H9 (cell line): Measurements from ENCODE around the gene PDE4B. TPM values are rescaled to one million over a fixed set of nuclear protein-coding genes. Genes with fewer than 3 reads are reported as not detected.

Source experiments
- DNase-seq: peaks from one replicate; pipeline ENCODE4 v3.0.0-alpha.2; 2017
- H2AFZ ChIP-seq: one replicate; pipeline ENCODE4 v1.6.1; 2013; ENCODE audit warnings: mild to moderate bottlenecking, low read length, control low read depth, moderate library complexity
- H2AK5ac ChIP-seq: 2 replicates; pipeline ENCODE4 v1.6.1; 2013; ENCODE audit warnings: low read length, control low read depth, mixed read lengths; ENCODE audit not compliant: insufficient read length
- H2BK120ac ChIP-seq: one replicate; pipeline ENCODE4 v1.6.1; 2013; ENCODE audit warnings: low read depth, mild to moderate bottlenecking, low read length, control low read depth, inconsistent platforms; ENCODE audit not compliant: poor library complexity, severe bottlenecking
- H2BK12ac ChIP-seq: 2 replicates; pipeline ENCODE4 v1.6.1; 2013; ENCODE audit warnings: low read length, control low read depth, mixed read lengths, low read depth; ENCODE audit not compliant: insufficient read length
- H2BK15ac ChIP-seq: 2 replicates; pipeline ENCODE4 v1.6.1; 2013; ENCODE audit warnings: low read depth, low read length, control low read depth
- H2BK20ac ChIP-seq: one replicate; pipeline ENCODE4 v1.6.1; 2013; ENCODE audit warnings: low read depth, mild to moderate bottlenecking, low read length, control low read depth, inconsistent platforms; ENCODE audit not compliant: poor library complexity, severe bottlenecking
- H2BK5ac ChIP-seq: 2 replicates; pipeline ENCODE4 v1.6.1; 2013; ENCODE audit warnings: low read length, control low read depth, mixed read lengths; ENCODE audit not compliant: insufficient read length
- H3K14ac ChIP-seq: 2 replicates; pipeline ENCODE4 v1.6.1; 2013; ENCODE audit warnings: low read length, control low read depth; ENCODE audit not compliant: insufficient read depth
- H3K18ac ChIP-seq: 2 replicates; pipeline ENCODE4 v1.6.1; 2013; ENCODE audit warnings: low read depth, mild to moderate bottlenecking, mixed read lengths, low read length, control low read depth; ENCODE audit not compliant: insufficient read length
- H3K23ac ChIP-seq: 2 replicates; pipeline ENCODE4 v1.6.1; 2013; ENCODE audit warnings: low read length, control low read depth, mixed read lengths, low read depth; ENCODE audit not compliant: insufficient read length
- H3K23me2 ChIP-seq: 2 replicates; pipeline ENCODE4 v1.6.1; 2013; ENCODE audit warnings: low read depth, mild to moderate bottlenecking, mixed read lengths, low read length, control low read depth; ENCODE audit not compliant: insufficient read length, poor library complexity, severe bottlenecking
- H3K27ac ChIP-seq: 2 replicates; pipeline ENCODE4 v1.5.1; 2013; ENCODE audit warnings: low read length, control low read depth, mixed read lengths, low read depth; ENCODE audit not compliant: insufficient read length
- H3K27me3 ChIP-seq: 2 replicates; pipeline ENCODE4 v1.6.1; 2013; ENCODE audit warnings: low read length, control low read depth, inconsistent platforms; ENCODE audit not compliant: insufficient read depth
- H3K4ac ChIP-seq: 2 replicates; pipeline ENCODE4 v1.6.1; 2013; ENCODE audit warnings: low read depth, mild to moderate bottlenecking, control low read depth, inconsistent platforms, low read length, moderate library complexity
- H3K4me1 ChIP-seq: 2 replicates; pipeline ENCODE4 v1.6.1; 2013; ENCODE audit warnings: low read length, control low read depth, inconsistent platforms; ENCODE audit not compliant: insufficient read depth
- H3K4me2 ChIP-seq: 2 replicates; pipeline ENCODE4 v1.6.1; 2013; ENCODE audit warnings: low read length, control low read depth, mixed read lengths; ENCODE audit not compliant: insufficient read length, insufficient read depth
- H3K56ac ChIP-seq: 2 replicates; pipeline ENCODE4 v1.6.1; 2013; ENCODE audit warnings: low read depth, mild to moderate bottlenecking, mixed read lengths, low read length, control low read depth; ENCODE audit not compliant: insufficient read length
- H3K79me1 ChIP-seq: 2 replicates; pipeline ENCODE4 v1.6.1; 2013; ENCODE audit warnings: low read depth, mild to moderate bottlenecking, moderate library complexity, low read length, control low read depth, inconsistent platforms; ENCODE audit not compliant: insufficient read depth, poor library complexity, severe bottlenecking
- H3K79me2 ChIP-seq: 2 replicates; pipeline ENCODE4 v1.6.1; 2013; ENCODE audit warnings: low read length, control low read depth, inconsistent platforms; ENCODE audit not compliant: insufficient read depth
- H3K9ac ChIP-seq: 2 replicates; pipeline ENCODE4 v1.6.1; 2013; ENCODE audit warnings: low read length, control low read depth, mixed read lengths; ENCODE audit not compliant: insufficient read length; ENCODE audit errors: extremely low read depth
- H3K9me3 ChIP-seq: one replicate; pipeline ENCODE4 v1.6.1; 2013; ENCODE audit warnings: low read depth, low read length, inconsistent platforms; ENCODE audit not compliant: control insufficient read depth
- H3T11ph ChIP-seq: one replicate; pipeline ENCODE4 v1.6.1; 2013; ENCODE audit warnings: mild to moderate bottlenecking, low read length, control low read depth, inconsistent platforms
- H4K20me1 ChIP-seq: one replicate; pipeline ENCODE4 v1.6.1; 2013; ENCODE audit not compliant: control insufficient read depth, insufficient read length, insufficient read depth
- H4K5ac ChIP-seq: 2 replicates; pipeline ENCODE4 v1.6.1; 2013; ENCODE audit warnings: low read depth, mild to moderate bottlenecking, mixed read lengths, low read length, control low read depth; ENCODE audit not compliant: insufficient read length
- H4K8ac ChIP-seq: replicated peaks from 2 replicates; pipeline ENCODE4 v1.6.1; 2013; ENCODE audit warnings: low read length, control low read depth, mixed read lengths, low read depth; ENCODE audit not compliant: insufficient read length
- H4K91ac ChIP-seq: 2 replicates; pipeline ENCODE4 v1.6.1; 2013; ENCODE audit warnings: low read depth, mild to moderate bottlenecking, moderate library complexity, mixed read lengths, low read length, control low read depth; ENCODE audit not compliant: insufficient read length
- H3K27ac Mint-ChIP-seq, 3 experiments: 2 replicates in 2 of 3; 3 replicates in 1 of 3; pipeline ENCODE4 v1.8.0; 2020 to 2021; ENCODE audit warnings: mixed read lengths in 3 of 3, mild to moderate bottlenecking in 1 of 3, moderate library complexity in 1 of 3
- H3K27me3 Mint-ChIP-seq: 2 replicates; pipeline ENCODE4 v1.8.0; 2021; ENCODE audit warnings: low read depth, mild to moderate bottlenecking, moderate library complexity, mixed read lengths
- H3K36me3 Mint-ChIP-seq, 3 experiments: 2 replicates in 2 of 3; 3 replicates in 1 of 3; pipeline ENCODE4 v1.8.0; 2020 to 2021; ENCODE audit warnings: low read depth in 3 of 3, mixed read lengths in 3 of 3; ENCODE audit not compliant: insufficient read depth in 1 of 3
- H3K4me1 Mint-ChIP-seq, 2 experiments: 2 replicates each; pipeline ENCODE4 v1.8.0; 2020; ENCODE audit warnings: mixed read lengths in 2 of 2
- H3K4me3 Mint-ChIP-seq, 2 experiments: 2 replicates in 1 of 2; 3 replicates in 1 of 2; pipeline ENCODE4 v1.8.0; 2020 to 2021; ENCODE audit warnings: mild to moderate bottlenecking in 2 of 2, mixed read lengths in 2 of 2, moderate library complexity in 1 of 2
- H3K9me3 Mint-ChIP-seq, 2 experiments: 2 replicates in 1 of 2; 3 replicates in 1 of 2; pipeline ENCODE4 v1.8.0; 2020; ENCODE audit warnings: mild to moderate bottlenecking in 2 of 2, mixed read lengths in 2 of 2, moderate library complexity in 1 of 2
- WGBS: extraction: QIAGEN DNeasy Blood & Tissue Kit; methylation state at CpG from one replicate; pipeline ENCODE4 v1.1.7; 2013; ENCODE audit warnings: missing lambda C conversion rate, low lambda C conversion rate, mixed read lengths; ENCODE audit not compliant: insufficient read length; ENCODE audit errors: extremely low coverage; 5-methylcytosine and 5-hydroxymethylcytosine counted together
- total RNA-seq: library from RNA; stranded (reverse); gene quantifications from 2 replicates; pipeline ENCODE4 v1.2.1, GENCODE V29; 2021
- TF ChIP-seq, protein P1 (sequence below): fragments of 200-600 bp; sonication (generic); conservative IDR thresholded peaks from 3 replicates; pipeline ENCODE4 v1.8.0; 2021; ENCODE audit warnings: antibody characterized with exemption, mild to moderate bottlenecking

PDE4B gene
- total RNA-seq, 1 experiment from 2014 or later = 19.8 TPM

DNA sequence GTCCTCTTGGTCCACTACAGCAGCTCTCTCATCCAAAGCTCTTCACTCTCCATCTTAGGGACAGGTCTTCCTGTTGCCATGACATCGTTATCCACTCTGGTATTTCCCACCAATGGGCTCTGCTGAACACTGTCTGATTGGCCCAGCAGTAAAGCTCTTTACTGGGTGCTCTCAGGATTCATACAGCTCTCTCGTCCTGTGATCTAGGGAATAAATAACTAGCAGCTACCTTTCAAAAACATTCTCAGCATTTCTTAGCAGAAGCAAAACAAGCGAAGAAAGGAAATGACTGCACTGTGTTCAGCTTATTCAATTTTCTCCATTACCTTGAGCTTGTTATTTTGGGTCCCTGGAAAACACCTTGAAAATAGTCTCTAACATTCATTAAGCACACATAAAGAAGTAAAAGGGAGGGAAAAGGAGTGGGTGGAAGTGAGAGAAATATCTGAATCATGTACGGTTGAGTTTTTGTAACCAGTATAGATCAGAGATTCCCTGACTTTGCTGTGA is 577.8 kb downstream of the PDE4B start:
- H3K27me3 ChIP-seq = no peaks in the 10 kb centered on the region
- no peaks in the 10 kb centered on the region for H3K4me1 ChIP-seq
- no peaks in the 10 kb centered on the region for H3K23me2 ChIP-seq
- H2BK20ac ChIP-seq = no peak overlapping the region
- H3K27ac ChIP-seq = no peak overlapping the region
- no peak overlapping the region for H3K23ac ChIP-seq
- no peak overlapping the region for H3K4me2 ChIP-seq
- no peak overlapping the region for H2AK5ac ChIP-seq
- H4K8ac ChIP-seq = no peak overlapping the region
- no peak overlapping the region for H2AFZ ChIP-seq
- no peak overlapping the region for H2BK15ac ChIP-seq
- no peak overlapping the region for H3K14ac ChIP-seq
- Mint-ChIP-seq H3K36me3 (peaks cover 7 to 72% (median 14%) of the 10 kb centered on the region in 3 experiments; a peak in 5 of 7 replicates), H3K4me3 (no peak overlapping the region), H3K4me1 (peaks cover 2 to 6% of the 10 kb centered on the region in 2 experiments; a peak in 3 of 4 replicates), H3K27ac (0 out of 7 replicates have a peak overlapping the region, but pooled peaks of 1 of the 3 experiments have one; percentile 40), H3K9me3 (no peaks in the 10 kb centered on the region), H3K27me3 (no peaks in the 10 kb centered on the region)
- H3K79me1 ChIP-seq = no peaks in the 10 kb centered on the region
- H4K20me1 ChIP-seq = no peaks in the 10 kb centered on the region
- H2BK5ac ChIP-seq = no peak overlapping the region
- no peak overlapping the region for H2BK12ac ChIP-seq
- H3K56ac ChIP-seq = no peak overlapping the region
- WGBS = no CpG with 5 or more reads among the region's 4 CpGs
- no peaks in the 10 kb centered on the region for H3K9me3 ChIP-seq
- H2BK120ac ChIP-seq = no peak overlapping the region
- TF ChIP-seq, protein P1, sequence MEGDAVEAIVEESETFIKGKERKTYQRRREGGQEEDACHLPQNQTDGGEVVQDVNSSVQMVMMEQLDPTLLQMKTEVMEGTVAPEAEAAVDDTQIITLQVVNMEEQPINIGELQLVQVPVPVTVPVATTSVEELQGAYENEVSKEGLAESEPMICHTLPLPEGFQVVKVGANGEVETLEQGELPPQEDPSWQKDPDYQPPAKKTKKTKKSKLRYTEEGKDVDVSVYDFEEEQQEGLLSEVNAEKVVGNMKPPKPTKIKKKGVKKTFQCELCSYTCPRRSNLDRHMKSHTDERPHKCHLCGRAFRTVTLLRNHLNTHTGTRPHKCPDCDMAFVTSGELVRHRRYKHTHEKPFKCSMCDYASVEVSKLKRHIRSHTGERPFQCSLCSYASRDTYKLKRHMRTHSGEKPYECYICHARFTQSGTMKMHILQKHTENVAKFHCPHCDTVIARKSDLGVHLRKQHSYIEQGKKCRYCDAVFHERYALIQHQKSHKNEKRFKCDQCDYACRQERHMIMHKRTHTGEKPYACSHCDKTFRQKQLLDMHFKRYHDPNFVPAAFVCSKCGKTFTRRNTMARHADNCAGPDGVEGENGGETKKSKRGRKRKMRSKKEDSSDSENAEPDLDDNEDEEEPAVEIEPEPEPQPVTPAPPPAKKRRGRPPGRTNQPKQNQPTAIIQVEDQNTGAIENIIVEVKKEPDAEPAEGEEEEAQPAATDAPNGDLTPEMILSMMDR = no peak
- H4K5ac ChIP-seq = no peak overlapping the region
- H3K4ac ChIP-seq = no peak overlapping the region
- no peak overlapping the region for H4K91ac ChIP-seq
- no peak overlapping the region for H3K18ac ChIP-seq
- no peaks in the 10 kb centered on the region for H3K79me2 ChIP-seq
- DNase-seq = no peak
- H3T11ph ChIP-seq = no peak overlapping the region
- no peak overlapping the region for H3K9ac ChIP-seq
